Panc1 (cell line): ENCODE data around the gene ATXN1L.
"Not testable (repeated sequence)": the region's sequence is repeated elsewhere in the genome, so short reads cannot be mapped to it uniquely, and the experiment has no call there.

Experiments
- CTCF ChIP-seq: fragments of 450-650 bp; IDR thresholded peaks from 2 replicates; pipeline ENCODE4 v1.5.1; 2017; ENCODE audit warnings: mild to moderate bottlenecking
- SIN3A ChIP-seq: IDR thresholded peaks from 2 replicates; pipeline ENCODE4 v1.6.1; 2012; ENCODE audit warnings: low read depth, mild to moderate bottlenecking, low read length, moderate library complexity, borderline replicate concordance; ENCODE audit not compliant: insufficient read depth

DNA sequence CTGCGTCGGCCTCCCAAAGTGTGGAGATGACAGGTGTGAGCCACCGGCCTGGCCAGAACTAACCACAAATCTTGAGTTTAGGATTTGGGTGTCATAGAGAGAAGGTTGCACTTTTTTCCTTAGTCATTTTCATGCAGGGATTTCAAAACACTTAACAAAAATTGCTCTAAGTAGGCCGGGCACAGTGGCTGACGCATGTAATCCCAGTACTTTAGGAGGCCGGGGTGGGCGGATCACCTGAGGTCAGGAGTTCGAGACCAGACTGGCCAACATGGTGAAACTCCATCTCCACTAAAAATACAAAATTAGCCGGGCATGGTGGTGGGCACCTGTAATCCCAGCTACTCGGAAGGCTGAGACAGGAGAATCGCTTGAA lies 35.6 kb upstream of the ATXN1L start:
- TF ChIP-seq CTCF, SIN3A: not testable (repeated sequence)
